Neural progenitor cell (in vitro differentiated cells): ENCODE data around the gene PLIN4. TPM values are rescaled to one million over a fixed set of nuclear protein-coding genes. Genes with fewer than 3 reads are reported as not detected.

Experiments
- DNase-seq: peaks from one replicate; pipeline ENCODE4 v3.0.0-alpha.2; 2016; ENCODE audit warnings: low spot score
- H2AFZ ChIP-seq: fragments of 200-600 bp; sonication (generic); replicated peaks from 2 replicates; pipeline ENCODE4 v1.6.1; 2016; ENCODE audit warnings: antibody characterized with exemption
- H3F3A ChIP-seq: fragments of 200-600 bp; sonication (generic); 2 replicates; pipeline ENCODE4 v1.6.1; 2016; ENCODE audit warnings: antibody characterized with exemption, low read depth
- H3K27ac ChIP-seq: fragments of 200-600 bp; sonication (generic); 2 replicates; pipeline ENCODE4 v1.5.1; 2016; ENCODE audit warnings: mild to moderate bottlenecking
- H3K27me3 ChIP-seq: fragments of 200-600 bp; sonication (generic); 2 replicates; pipeline ENCODE4 v1.6.1; 2016; ENCODE audit warnings: mild to moderate bottlenecking, moderate library complexity
- H3K36me3 ChIP-seq: fragments of 200-600 bp; sonication (generic); 2 replicates; pipeline ENCODE4 v1.5.1; 2016
- H3K4me1 ChIP-seq: fragments of 200-600 bp; sonication (generic); 2 replicates; pipeline ENCODE4 v1.6.1; 2016; ENCODE audit warnings: mixed run types
- H3K4me2 ChIP-seq: fragments of 200-600 bp; sonication (generic); 2 replicates; pipeline ENCODE4 v1.6.1; 2016
- H3K4me3 ChIP-seq: fragments of 200-600 bp; sonication (generic); 2 replicates; pipeline ENCODE4 v1.5.1; 2016
- H3K79me2 ChIP-seq: fragments of 200-600 bp; sonication (generic); 2 replicates; pipeline ENCODE4 v1.6.1; 2016; ENCODE audit warnings: low read depth
- H3K9ac ChIP-seq: fragments of 200-600 bp; sonication (generic); 2 replicates; pipeline ENCODE4 v1.6.1; 2016
- H3K9me3 ChIP-seq: fragments of 200-600 bp; sonication (generic); 2 replicates; pipeline ENCODE4 v1.5.1; 2016; ENCODE audit warnings: low read depth
- H4K20me1 ChIP-seq: fragments of 200-600 bp; sonication (generic); 2 replicates; pipeline ENCODE4 v1.6.1; 2016; ENCODE audit warnings: low read depth
- H3K27ac Mint-ChIP-seq: 3 replicates; pipeline ENCODE4 v1.8.0; 2021; ENCODE audit warnings: mixed read lengths
- H3K27me3 Mint-ChIP-seq: 2 replicates; pipeline ENCODE4 v1.8.0; 2022; ENCODE audit warnings: low read depth, mild to moderate bottlenecking, inconsistent platforms, moderate library complexity, mixed read lengths; ENCODE audit not compliant: insufficient read depth
- H3K36me3 Mint-ChIP-seq: 3 replicates; pipeline ENCODE4 v1.8.0; 2021; ENCODE audit warnings: mixed read lengths
- H3K4me1 Mint-ChIP-seq: 3 replicates; pipeline ENCODE4 v1.8.0; 2021; ENCODE audit warnings: mixed read lengths
- H3K4me3 Mint-ChIP-seq: 3 replicates; pipeline ENCODE4 v1.8.0; 2021; ENCODE audit warnings: mild to moderate bottlenecking, moderate library complexity, mixed read lengths
- H3K9me3 Mint-ChIP-seq: 3 replicates; pipeline ENCODE4 v1.8.0; 2020; ENCODE audit warnings: mixed read lengths
- CTCF ChIP-seq: fragments of 200-600 bp; sonication (generic); IDR thresholded peaks from 2 replicates; pipeline ENCODE4 v1.5.1; 2017; ENCODE audit warnings: antibody characterized with exemption, mild to moderate bottlenecking
- EZH2 ChIP-seq: fragments of 200-600 bp; sonication (generic); IDR thresholded peaks from 2 replicates; pipeline ENCODE4 v1.6.1; 2017; ENCODE audit warnings: antibody characterized with exemption, mild to moderate bottlenecking, moderate library complexity
- EZH2phosphoT487 ChIP-seq: fragments of 200-600 bp; sonication (generic); IDR thresholded peaks from 2 replicates; pipeline ENCODE4 v1.6.1; 2017; ENCODE audit warnings: antibody characterized with exemption
- total RNA-seq: library from RNA; depleted of rRNA; stranded (reverse); fragments of >200 nt; gene quantifications from 2 replicates; pipeline ENCODE4 v1.2.3, GENCODE V29; 2015; ENCODE audit warnings: low replicate concordance

Gene PLIN4
- total RNA-seq, 1 donor from 2014 or later = not detected

- H3K4me3 ChIP-seq = no peak within 1 kb of the TSS
- H2AFZ ChIP-seq = no peak within 1 kb of the TSS
- no peak for DNase-seq
- H3K79me2 ChIP-seq = peaks cover 8% of the 10 kb centered on the region
- peaks cover 2% of the 10 kb centered on the region for H3K4me1 Mint-ChIP-seq
- no peaks in the 10 kb centered on the region for H3K9me3 Mint-ChIP-seq
- no peak within 1 kb of the TSS for H3K9ac ChIP-seq
- peaks cover 55% of the 10 kb centered on the region for H4K20me1 ChIP-seq
- H3K36me3 ChIP-seq = no peaks in the 10 kb centered on the region
- peaks cover under 1% of the 10 kb centered on the region for H3K36me3 Mint-ChIP-seq
- no peaks in the 10 kb centered on the region for H3K27me3 ChIP-seq
- H3K27me3 Mint-ChIP-seq = peaks cover 3% of the 10 kb centered on the region
- no peak within 1 kb of the TSS for H3K4me3 Mint-ChIP-seq
- no peaks in the 10 kb centered on the region for H3K9me3 ChIP-seq
- H3K27ac Mint-ChIP-seq = no peak within 1 kb of the TSS
- no peaks in the 10 kb centered on the region for H3K4me1 ChIP-seq
- H3K27ac ChIP-seq = no peak within 1 kb of the TSS
- no peak for TF ChIP-seq EZH2
- TF ChIP-seq CTCF = no peak
- no peak for TF ChIP-seq EZH2phosphoT487
- H3K4me2 ChIP-seq = no peak within 1 kb of the TSS
- no peaks in the 10 kb centered on the region for H3F3A ChIP-seq
Observed at GRCh38 chr19:4559569-4559968, 41.3 kb upstream of the PLIN4 start, which contains the start of gene SEMA6B. TSS of gene SEMA6B (minus strand) at chr19:4559684. CDS start at chr19:4558457, 1,227 bp downstream.

- H4K20me1 ChIP-seq = peaks cover 50% of the 10 kb centered on the region
- Mint-ChIP-seq H3K36me3 (peaks cover 10% of the 10 kb centered on the region), H3K9me3 (no peaks in the 10 kb centered on the region), H3K27me3 (no peaks in the 10 kb centered on the region), H3K27ac (no peak overlapping the region), H3K4me1 (peaks cover 2% of the 10 kb centered on the region), H3K4me3 (no peak overlapping the region)
- H3K27ac ChIP-seq = no peak overlapping the region
- DNase-seq = peak; percentile 67
- H3K4me2 ChIP-seq = no peak overlapping the region
- H3K9me3 ChIP-seq = no peaks in the 10 kb centered on the region
- H3K9ac ChIP-seq = no peak overlapping the region
- no peaks in the 10 kb centered on the region for H3K4me1 ChIP-seq
- H3K36me3 ChIP-seq = no peaks in the 10 kb centered on the region
- no peaks in the 10 kb centered on the region for H3K27me3 ChIP-seq
- H2AFZ ChIP-seq = no peak overlapping the region
- peaks cover 4% of the 10 kb centered on the region for H3K79me2 ChIP-seq
- no peaks in the 10 kb centered on the region for H3F3A ChIP-seq
- no peak overlapping the region for H3K4me3 ChIP-seq
- TF ChIP-seq EZH2phosphoT487 (no peak), CTCF (peak; percentile 94), EZH2 (no peak)
Observed at GRCh38 chr19:4557971-4558941, 40.0 kb upstream of the PLIN4 start.

GRCh38 chr19:4557144-4557970, 39.1 kb upstream of the PLIN4 start:
- peaks cover 16% of the 10 kb centered on the region for H3K36me3 Mint-ChIP-seq
- no peaks in the 10 kb centered on the region for H3K9me3 Mint-ChIP-seq
- TF ChIP-seq EZH2 = no peak
- TF ChIP-seq CTCF = no peak
- no peak for TF ChIP-seq EZH2phosphoT487
- H3K4me1 ChIP-seq = no peaks in the 10 kb centered on the region
- no peaks in the 10 kb centered on the region for H3K9me3 ChIP-seq
- H3K9ac ChIP-seq = no peak overlapping the region
- no peak overlapping the region for H3K4me2 ChIP-seq
- H3K4me3 ChIP-seq = no peak overlapping the region
- no peak for DNase-seq
- peaks cover 48% of the 10 kb centered on the region for H4K20me1 ChIP-seq
- H3K27me3 Mint-ChIP-seq = no peaks in the 10 kb centered on the region
- peaks cover 2% of the 10 kb centered on the region for H3K4me1 Mint-ChIP-seq
- H3K27me3 ChIP-seq = no peaks in the 10 kb centered on the region
- H3K27ac ChIP-seq = no peak overlapping the region
- H3K27ac Mint-ChIP-seq = no peak overlapping the region
- no peak overlapping the region for H3K4me3 Mint-ChIP-seq
- H3K36me3 ChIP-seq = no peaks in the 10 kb centered on the region
- H3F3A ChIP-seq = no peaks in the 10 kb centered on the region
- no peak overlapping the region for H2AFZ ChIP-seq
- H3K79me2 ChIP-seq = peaks cover 4% of the 10 kb centered on the region
